CMK (cell line): ENCODE data around the gene TSKS.
"Not testable (repeated sequence)": the region's sequence is repeated elsewhere in the genome, so short reads cannot be mapped to it uniquely, and the experiment has no call there.

ENCODE experiments used
- DNase-seq: peaks from one replicate; pipeline ENCODE4 v3.0.0-alpha.2; 2010; ENCODE audit warnings: low read depth

Gene TSKS

GRCh38 chr19:49766007-49766929, 3.2 kb upstream of the TSKS start:
- peak; percentile 100 for DNase-seq

- DNase-seq: no peak
Observed at GRCh38 chr19:49764341-49764740, 1.2 kb upstream of the TSKS start.

GRCh38 chr19:49761625-49762311, 1.3 kb downstream of the TSKS start:
- no peak for DNase-seq

GRCh38 chr19:49761249-49761624, 1.9 kb downstream of the TSKS start:
- DNase-seq: no peak

DNA sequence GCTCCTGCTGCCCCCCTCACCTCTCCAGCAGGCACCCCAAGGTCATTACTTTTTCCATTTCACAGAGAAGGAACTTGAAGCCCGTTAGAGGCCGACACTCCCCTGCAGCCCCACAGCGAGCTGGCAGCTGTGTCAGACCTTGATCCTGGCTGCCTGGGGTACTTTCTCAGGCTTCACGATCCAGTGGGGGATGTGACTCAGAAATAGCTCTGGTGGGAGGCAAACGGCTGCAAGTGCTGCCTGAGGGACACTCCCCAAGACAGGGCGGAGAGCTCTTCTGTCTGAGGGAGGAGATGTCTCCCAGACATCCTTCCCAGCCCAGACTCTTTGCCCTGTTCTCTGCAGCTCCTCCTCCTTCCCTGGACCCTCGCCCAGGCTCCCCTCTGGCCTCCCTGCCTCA, 4.8 kb downstream of the TSKS start:
- no peak for DNase-seq

GRCh38 chr19:49755956-49756355, 7.2 kb downstream of the TSKS start:
- DNase-seq: no peak

GRCh38 chr19:49752701-49753100, 10.4 kb downstream of the TSKS start:
- no peak for DNase-seq

DNA sequence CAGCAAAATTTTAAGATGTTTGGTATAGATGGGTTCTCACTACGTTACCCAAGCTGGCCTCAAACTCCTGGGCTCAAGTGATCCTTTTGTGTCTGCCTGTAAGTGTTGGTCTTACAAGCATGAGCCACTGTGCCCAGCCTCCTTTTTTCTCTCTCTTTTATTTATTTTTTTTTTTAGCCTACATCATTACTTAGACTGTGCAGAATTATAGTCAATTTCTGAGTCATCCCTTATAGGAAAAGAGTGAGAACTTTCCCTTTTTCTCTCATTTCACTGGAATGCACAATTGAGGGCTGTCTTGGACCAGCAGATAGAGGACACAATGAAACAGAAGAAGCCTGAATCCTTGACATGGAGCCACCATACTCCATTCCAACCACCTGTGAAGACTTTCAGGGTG, 13.3 kb downstream of the TSKS start:
- no peak for DNase-seq

DNA sequence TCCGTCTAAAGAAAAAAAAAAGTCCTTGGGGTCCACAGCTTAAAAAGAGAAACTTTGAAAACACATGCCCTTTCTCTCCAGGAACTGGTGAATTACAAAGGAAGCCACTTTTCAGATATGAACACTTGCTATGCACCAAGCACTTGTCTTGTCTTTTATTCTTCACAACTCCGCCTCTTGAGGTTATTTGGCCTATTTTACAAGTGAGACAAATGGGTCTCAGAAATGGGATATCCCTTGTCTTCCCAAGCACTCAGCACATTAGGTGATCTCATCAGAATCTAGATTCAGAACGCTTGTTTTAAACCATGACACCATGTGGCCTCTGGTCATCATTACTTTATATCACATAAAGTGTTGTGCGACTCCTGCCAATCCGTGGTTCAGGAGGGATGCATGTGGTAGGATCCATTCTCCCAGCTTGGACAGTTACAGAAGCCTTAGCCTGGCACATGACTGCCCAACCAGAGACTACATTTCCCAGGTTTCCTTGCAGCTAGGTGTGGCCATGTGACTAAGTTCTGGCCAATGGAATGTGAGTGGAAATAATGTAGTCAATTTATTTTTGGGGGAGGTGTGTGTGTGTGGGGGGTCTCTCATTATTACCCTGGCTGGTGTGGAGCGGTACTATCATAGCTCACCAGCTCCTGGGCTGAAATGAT, 13.9 kb downstream of the TSKS start:
- no peak for DNase-seq

- DNase-seq: peak; percentile 96
Observed at GRCh38 chr19:49746206-49746958, 16.7 kb downstream of the TSKS start.

DNA sequence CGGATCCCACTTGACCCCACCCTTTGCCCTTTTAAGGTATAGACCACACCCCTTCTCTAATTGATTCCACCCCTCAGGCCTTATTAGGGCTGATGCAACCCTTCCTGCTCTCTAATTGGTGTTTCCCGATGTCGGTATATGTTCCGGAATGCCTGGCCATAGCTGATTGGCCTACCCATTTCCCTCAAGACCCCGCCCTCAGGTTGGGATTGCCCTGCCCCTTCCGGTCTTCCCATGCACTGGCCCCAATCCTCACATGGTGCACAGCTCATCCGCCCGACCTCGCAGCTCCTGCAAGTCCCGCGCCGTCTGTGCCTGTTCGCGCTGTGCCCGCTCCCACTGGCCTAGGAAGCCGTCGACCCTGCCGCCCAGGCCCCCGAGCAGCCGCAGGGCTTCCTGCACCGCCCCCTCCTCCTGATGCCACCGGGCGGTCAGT, 18.1 kb downstream of the TSKS start:
- no peak for DNase-seq

DNA sequence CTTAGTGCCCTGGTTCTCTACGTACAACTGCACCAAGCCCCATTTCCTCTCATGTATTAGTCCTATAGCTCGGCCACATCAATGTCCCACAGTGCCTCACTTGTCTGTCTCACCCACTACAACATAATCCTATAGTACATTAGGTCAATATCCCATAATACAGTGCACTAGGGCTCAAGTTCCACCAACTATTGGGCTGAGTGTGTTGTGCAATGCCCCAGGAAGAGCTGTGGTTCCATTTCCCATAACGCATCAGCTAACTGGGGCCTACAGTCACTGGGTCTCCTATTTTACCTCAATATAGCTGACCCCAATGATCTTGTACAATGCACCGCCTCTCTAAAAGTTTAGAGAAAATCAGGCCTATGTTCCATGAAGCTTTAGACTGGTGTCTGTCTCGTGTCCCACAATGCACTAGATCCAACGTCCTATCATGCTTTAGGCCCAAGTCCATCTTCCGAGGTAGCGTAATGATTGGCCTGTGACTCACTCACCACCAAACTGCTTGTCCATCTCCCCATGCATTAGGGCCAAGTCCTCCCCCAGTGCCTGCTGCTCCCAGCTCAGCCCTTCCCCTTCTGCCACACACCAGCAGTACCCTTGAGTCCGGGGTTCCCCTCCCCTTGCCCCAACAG, 21.8 kb downstream of the TSKS start:
- no peak for DNase-seq

- DNase-seq: no peak
Observed at GRCh38 chr19:49739933-49740332, 23.2 kb downstream of the TSKS start.

- DNase-seq: no peak
Observed at GRCh38 chr19:49739098-49739497, 24.0 kb downstream of the TSKS start.

GRCh38 chr19:49738268-49738667, 24.8 kb downstream of the TSKS start:
- no peak for DNase-seq

GRCh38 chr19:49730166-49730565, 32.9 kb downstream of the TSKS start:
- no peak for DNase-seq

DNA sequence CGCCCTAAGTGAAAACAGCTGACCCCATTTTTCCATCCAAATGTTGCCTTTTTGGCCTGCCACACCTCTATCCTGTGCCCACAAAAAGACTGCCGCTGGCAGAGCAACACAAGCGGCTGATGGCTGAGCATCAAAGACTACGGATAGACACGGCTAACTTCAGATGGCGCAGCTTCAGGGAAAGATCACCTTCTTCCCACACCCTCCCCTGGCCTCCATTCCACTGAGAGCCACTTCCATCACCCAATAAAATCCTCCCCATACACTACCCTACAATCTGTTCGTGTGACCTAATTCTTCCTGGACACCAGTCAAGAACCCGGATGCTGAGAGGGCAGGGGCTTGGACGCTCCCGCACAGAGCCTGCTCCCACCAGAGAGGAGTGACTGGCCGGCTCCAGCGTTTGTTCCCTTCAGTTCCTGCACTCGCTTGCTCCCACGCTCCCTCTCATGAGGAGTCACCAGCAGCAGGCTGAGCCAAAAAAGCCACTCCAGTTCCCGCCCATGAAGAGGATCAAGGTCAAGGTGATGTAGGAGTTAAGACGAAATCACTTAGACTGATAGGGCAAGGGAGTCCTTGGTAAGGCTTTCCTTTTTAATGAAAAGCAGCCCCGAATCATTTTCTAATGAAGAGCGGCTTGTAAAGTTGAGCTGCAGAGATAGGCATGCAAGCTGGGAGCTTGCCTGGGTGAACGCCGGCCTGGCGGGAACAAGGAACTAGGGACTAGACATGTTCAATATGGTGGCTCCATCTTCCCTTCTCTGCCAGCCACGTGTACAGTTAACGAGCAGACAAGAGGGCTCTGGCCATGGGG, 35.7 kb downstream of the TSKS start:
- DNase-seq: no peak

DNA sequence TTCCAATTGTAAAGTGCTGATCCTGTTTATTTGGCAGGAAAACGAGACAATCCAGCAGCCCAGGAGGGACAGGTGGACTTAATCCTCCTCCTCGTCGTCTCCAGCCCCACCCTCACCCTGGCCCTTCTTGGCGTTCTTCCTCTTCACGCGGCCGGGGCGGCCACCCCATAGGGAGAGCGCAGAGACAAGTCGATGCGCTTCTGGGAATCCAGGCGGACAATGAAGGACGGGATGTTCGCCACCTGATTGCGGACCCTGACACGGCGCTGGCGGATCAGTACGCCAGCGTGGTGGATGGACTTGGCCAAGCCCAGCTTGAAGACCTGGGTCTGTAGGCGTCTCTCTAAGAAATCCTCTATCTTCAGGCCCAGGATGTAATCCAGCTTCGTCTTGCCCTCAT, 43.7 kb downstream of the TSKS start:
- DNase-seq: not testable (repeated sequence)

DNA sequence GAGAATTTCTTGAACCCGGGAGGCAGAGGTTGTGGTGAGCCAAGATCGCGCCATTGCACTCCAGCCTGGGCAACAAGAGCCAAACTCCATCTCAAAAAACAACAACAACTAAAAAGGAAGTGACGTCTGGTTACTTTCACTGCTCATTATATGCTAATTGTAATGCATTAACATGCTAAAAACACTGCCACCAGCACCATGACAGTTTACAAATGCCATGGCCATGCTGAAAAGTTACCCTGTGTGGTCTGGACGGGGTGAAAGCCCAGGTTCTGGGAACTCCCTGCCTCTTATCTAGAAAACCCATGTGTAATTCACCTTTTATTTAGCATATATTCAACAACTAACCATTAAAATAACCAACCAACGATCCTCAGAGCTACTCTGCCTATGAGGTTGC, 44.1 kb downstream of the TSKS start:
- DNase-seq: no peak

- DNase-seq: no peak
Observed at GRCh38 chr19:49718511-49718910, 44.6 kb downstream of the TSKS start.

DNA sequence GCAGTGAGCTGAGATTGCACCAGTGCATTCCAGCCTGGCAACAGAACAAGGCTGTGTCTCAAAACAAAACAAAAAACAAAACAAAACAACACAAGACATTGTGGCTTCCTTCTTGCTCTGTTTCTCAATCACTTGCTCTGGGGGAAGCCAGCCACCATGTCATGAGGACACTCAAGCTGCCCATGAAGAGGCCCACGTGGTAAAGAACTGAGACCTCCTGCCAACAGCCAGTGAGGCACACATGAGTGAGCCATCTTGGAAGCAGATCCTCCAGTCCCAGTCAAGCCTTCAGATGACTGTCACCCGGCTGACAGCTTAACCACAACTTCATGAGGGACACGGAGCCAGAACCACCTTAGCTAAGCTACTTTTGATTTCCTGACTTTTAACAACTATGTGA, 47.0 kb downstream of the TSKS start:
- DNase-seq: no peak
